ENCODE results near the gene POM121L2. TPM values are rescaled to one million over a fixed set of nuclear protein-coding genes. Genes with fewer than 3 reads are reported as not detected.

Gene POM121L2
- total and polyA plus RNA-seq, 2 donors (not counting 3 experiments of a cell fraction or from before 2014, with no cell fraction given): not detected

GRCh38 chr6:27294409-27294808 lies 17.7 kb downstream of the POM121L2 start:
- DNase-seq (ENCODE audit: low read depth, low spot score): no peak
- no peak for FAIRE-seq
- H3K9ac ChIP-seq (replicated peaks; ENCODE audit: extremely low read depth, insufficient read depth, low read length): no peak overlapping the region

DNA sequence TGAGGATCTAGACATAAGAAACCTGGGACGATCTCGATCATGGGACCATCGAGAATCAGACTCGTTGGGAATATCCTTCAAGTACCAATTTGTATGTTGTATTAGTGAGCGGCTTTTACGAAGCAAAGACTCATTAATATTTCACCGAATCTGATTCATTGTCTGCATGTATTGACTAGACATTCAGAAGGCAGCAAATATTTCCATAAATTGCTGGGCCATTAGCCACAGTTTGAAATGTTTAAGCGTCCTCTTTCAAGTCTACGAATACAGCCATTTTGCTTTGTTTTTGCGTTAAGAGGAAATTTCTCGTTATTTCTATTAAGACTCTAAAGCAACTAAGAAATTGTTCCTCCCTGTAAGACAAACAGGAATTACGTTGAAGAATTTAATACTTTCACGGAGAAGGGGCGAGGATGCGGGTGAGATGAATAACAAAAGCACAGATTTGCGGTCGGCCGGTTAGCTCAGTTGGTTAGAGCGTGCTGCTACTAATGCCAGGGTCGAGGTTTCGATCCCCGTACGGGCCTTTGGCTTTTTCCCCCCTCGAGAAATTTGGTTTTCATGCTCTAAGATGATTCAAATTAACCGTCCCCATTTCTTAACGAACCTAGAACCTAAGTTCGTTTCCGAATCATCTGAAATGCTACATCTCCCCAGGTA lies 18.5 kb downstream of the POM121L2 start:
- CTCF ChIA-PET: interaction anchor here (0.6 to 1.3 kb wide), 4 partner anchors 11 to 459 kb away, joined by 3 to 6 read pairs (median 3); no protein-coding TSS in a partner anchor
- Histone ChIP-seq H4K20me1 (replicated peaks; ENCODE audit: control insufficient read depth, extremely low read depth, insufficient read depth, low read length) (no peaks in the 10 kb centered on the region), H3K9ac (replicated peaks; ENCODE audit: extremely low read depth, insufficient read depth, low read length) (no peak overlapping the region), H3K9me1 (replicated peaks; ENCODE audit: control insufficient read depth, extremely low read depth, insufficient read depth, low read length) (no peaks in the 10 kb centered on the region), H3K36me3 (ENCODE audit: control insufficient read depth in 2 of 2, extremely low read depth in 1 of 2, insufficient read depth in 2 of 2, low read length in 2 of 2) (no peaks in the 10 kb centered on the region), H3K9me3 (replicated peaks; ENCODE audit: control insufficient read depth, insufficient read depth, low read length) (no peaks in the 10 kb centered on the region), H3K79me2 (ENCODE audit: control insufficient read depth, insufficient read depth, low read length) (no peaks in the 10 kb centered on the region), H3K27me3 (ENCODE audit: control insufficient read depth in 2 of 2, insufficient read depth in 2 of 2, low read length in 2 of 2) (peaks cover 31 to 38% of the 10 kb centered on the region in 2 experiments), H2AFZ (ENCODE audit: low read depth, low read length) (no peak overlapping the region), H3K4me2 (ENCODE audit: insufficient read depth, low read length) (no peak overlapping the region), H3K4me3 (replicated peaks in 1 of 3; ENCODE audit: insufficient read depth in 1 of 3, low read depth in 1 of 3, low read length in 3 of 3) (no peak overlapping the region), H3K27ac (ENCODE audit: insufficient read depth, low read depth, low read length) (no peak overlapping the region), H3K4me1 (ENCODE audit: control insufficient read depth, extremely low read depth, insufficient read depth, low read length) (peaks cover 17% of the 10 kb centered on the region)
- dilution Hi-C loops (cut with MboI; ENCODE audit: extremely low pct_ligation_motif_present, low sequenced_read_pairs): no loop called here
- TF ChIP-seq EZH2 (IDR thresholded peaks at IDR 0.05; ENCODE audit: borderline replicate concordance, low read depth, low read length, severe bottlenecking) (no peak), POLR2AphosphoS5 (IDR thresholded peaks at IDR 0.05; ENCODE audit: insufficient read depth, low read depth, low read length) (no peak), MYC (IDR thresholded peaks at IDR 0.05; ENCODE audit: low read depth, low read length) (no peak), POLR2A (IDR thresholded peaks at IDR 0.05; ENCODE audit: low read depth, low read length) (no peak), JUN (IDR thresholded peaks at IDR 0.05; ENCODE audit: borderline replicate concordance, insufficient read depth, insufficient read length, low read depth) (no peak)
- TF ChIP-seq, protein P1, sequence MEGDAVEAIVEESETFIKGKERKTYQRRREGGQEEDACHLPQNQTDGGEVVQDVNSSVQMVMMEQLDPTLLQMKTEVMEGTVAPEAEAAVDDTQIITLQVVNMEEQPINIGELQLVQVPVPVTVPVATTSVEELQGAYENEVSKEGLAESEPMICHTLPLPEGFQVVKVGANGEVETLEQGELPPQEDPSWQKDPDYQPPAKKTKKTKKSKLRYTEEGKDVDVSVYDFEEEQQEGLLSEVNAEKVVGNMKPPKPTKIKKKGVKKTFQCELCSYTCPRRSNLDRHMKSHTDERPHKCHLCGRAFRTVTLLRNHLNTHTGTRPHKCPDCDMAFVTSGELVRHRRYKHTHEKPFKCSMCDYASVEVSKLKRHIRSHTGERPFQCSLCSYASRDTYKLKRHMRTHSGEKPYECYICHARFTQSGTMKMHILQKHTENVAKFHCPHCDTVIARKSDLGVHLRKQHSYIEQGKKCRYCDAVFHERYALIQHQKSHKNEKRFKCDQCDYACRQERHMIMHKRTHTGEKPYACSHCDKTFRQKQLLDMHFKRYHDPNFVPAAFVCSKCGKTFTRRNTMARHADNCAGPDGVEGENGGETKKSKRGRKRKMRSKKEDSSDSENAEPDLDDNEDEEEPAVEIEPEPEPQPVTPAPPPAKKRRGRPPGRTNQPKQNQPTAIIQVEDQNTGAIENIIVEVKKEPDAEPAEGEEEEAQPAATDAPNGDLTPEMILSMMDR (IDR thresholded peaks at IDR 0.05; ENCODE audit: extremely low read depth in 1 of 2, insufficient read depth in 1 of 2, low read depth in 1 of 2, low read length in 2 of 2): no peak
- no TSS peak for BruUV-seq (replicated peaks)
- POLR2A ChIA-PET: no interaction called here
- intact Hi-C loops (cut with micrococcal nuclease): loop anchor here (10.0 kb wide), 1 partner anchor 461 kb away; no protein-coding TSS in a partner anchor
- no peak for DNase-seq (ENCODE audit: low read depth, low spot score)
- FAIRE-seq: no peak

More at GRCh38 chr6:27294409-27294808, 17.7 kb downstream of the POM121L2 start:
- Histone ChIP-seq H3K36me3 (ENCODE audit: control insufficient read depth in 2 of 2, extremely low read depth in 1 of 2, insufficient read depth in 2 of 2, low read length in 2 of 2) (no peaks in the 10 kb centered on the region), H3K4me1 (ENCODE audit: control insufficient read depth, extremely low read depth, insufficient read depth, low read length) (peaks cover 17% of the 10 kb centered on the region), H3K79me2 (ENCODE audit: control insufficient read depth, insufficient read depth, low read length) (no peaks in the 10 kb centered on the region), H3K27ac (ENCODE audit: insufficient read depth, low read depth, low read length) (no peak overlapping the region), H3K4me2 (ENCODE audit: insufficient read depth, low read length) (no peak overlapping the region), H3K9me1 (replicated peaks; ENCODE audit: control insufficient read depth, extremely low read depth, insufficient read depth, low read length) (no peaks in the 10 kb centered on the region), H4K20me1 (replicated peaks; ENCODE audit: control insufficient read depth, extremely low read depth, insufficient read depth, low read length) (no peaks in the 10 kb centered on the region), H3K9me3 (replicated peaks; ENCODE audit: control insufficient read depth, insufficient read depth, low read length) (no peaks in the 10 kb centered on the region), H2AFZ (ENCODE audit: low read depth, low read length) (no peak overlapping the region), H3K27me3 (ENCODE audit: control insufficient read depth in 2 of 2, insufficient read depth in 2 of 2, low read length in 2 of 2) (peaks cover 24 to 31% of the 10 kb centered on the region in 2 experiments), H3K4me3 (replicated peaks in 1 of 3; ENCODE audit: insufficient read depth in 1 of 3, low read depth in 1 of 3, low read length in 3 of 3) (no peak overlapping the region)
- CTCF ChIA-PET: interaction anchor here (0.6 to 1.3 kb wide), 5 partner anchors 10 to 458 kb away, joined by 3 to 6 read pairs (median 3); no protein-coding TSS in a partner anchor
- POLR2A ChIA-PET: interaction anchor here (0.7 kb wide), 1 partner anchor 146 kb away, joined by 3 read pairs; no protein-coding TSS in a partner anchor
- dilution Hi-C loops (cut with MboI; ENCODE audit: extremely low pct_ligation_motif_present, low sequenced_read_pairs) (no loop called here), intact Hi-C loops (cut with micrococcal nuclease) (loop anchor here (10.0 kb wide), 1 partner anchor 460 kb away; no protein-coding TSS in a partner anchor)
- BruUV-seq (replicated peaks): no TSS peak
- TF ChIP-seq POLR2A (IDR thresholded peaks at IDR 0.05; ENCODE audit: low read depth, low read length): no peak
- no peak for TF ChIP-seq MAX (IDR thresholded peaks at IDR 0.05; ENCODE audit: insufficient read depth, insufficient read length)
- TF ChIP-seq POLR2AphosphoS5 (IDR thresholded peaks at IDR 0.05; ENCODE audit: insufficient read depth, low read depth, low read length): no peak
- no peak for TF ChIP-seq JUN (IDR thresholded peaks at IDR 0.05; ENCODE audit: borderline replicate concordance, insufficient read depth, insufficient read length, low read depth)
- no peak for TF ChIP-seq MYC (IDR thresholded peaks at IDR 0.05; ENCODE audit: low read depth, low read length)
